ENCODE data around the gene IFNGR1. TPM values are rescaled to one million over a fixed set of nuclear protein-coding genes. Genes with fewer than 3 reads are reported as not detected.
A peak's percentile ranks its signal among the peaks of the same experiment; 100 is the strongest.

Gene IFNGR1
- polyA plus RNA-seq, 2 of the 4 experiments (the other 2 are of a cell fraction): 31.2 to 54.9 TPM

GRCh38 chr6:137155830-137156229 is 63.4 kb downstream of the IFNGR1 start:
- H3K4me1 ChIP-seq: peaks cover 11% of the 10 kb centered on the region; the same call in 2 of the 3 replicates
- DNase-seq (ENCODE audit: low read depth in 1 of 2, low spot score in 1 of 2) (no peak), ATAC-seq (no peak), FAIRE-seq (no peak)
- TF ChIP-seq ZSCAN20 (CRISPR knock-in tag; IDR thresholded peaks at IDR 0.05): no peak
- TF ChIP-seq POLR2A (IDR thresholded peaks at IDR 0.05; ENCODE audit: low read length): no peak
- TF ChIP-seq CBX8 (IDR thresholded peaks at IDR 0.05): no peak
- TF ChIP-seq CTCF (IDR thresholded peaks at IDR 0.05): no peak
- no peak for TF ChIP-seq FOSL2 (IDR thresholded peaks at IDR 0.05)
- no peak for TF ChIP-seq FOSL2 (CRISPR knock-in tag; IDR thresholded peaks at IDR 0.05)
- TF ChIP-seq ESRRA (IDR thresholded peaks at IDR 0.05; ENCODE audit: borderline replicate concordance, low read length): no peak
- no peak for TF ChIP-seq ELK1 (IDR thresholded peaks at IDR 0.05; ENCODE audit: low read depth, low read length)
- TF ChIP-seq HOXA7 (CRISPR knock-in tag; IDR thresholded peaks at IDR 0.05): no peak
- TF ChIP-seq HES2 (IDR thresholded peaks at IDR 0.05): no peak
- H3K4me2 ChIP-seq: no peak overlapping the region
- WGBS (ENCODE audit: missing lambda C conversion rate): 91% methylated on average over 2 of the region's 2 CpGs
- CTCF ChIA-PET: interaction anchor here (1.8 kb wide), 1 partner anchor 10 kb away, joined by 4 read pairs; no protein-coding TSS in a partner anchor
- peaks cover 17% of the 10 kb centered on the region; the same call in 2 of the 3 replicates for H3K9me3 ChIP-seq
- POLR2A ChIA-PET: no interaction called here
- no peak overlapping the region for H3K4me3 ChIP-seq
- peak overlapping the region in 1 of 2 experiments; percentile 5; a peak in 1 of 6 replicates for H3K27ac ChIP-seq

- Histone ChIP-seq H3K27ac (peak overlapping the region; percentile 68 to 71; a peak in 5 of 6 replicates), H3K9me3 (peaks cover 17% of the 10 kb centered on the region; the same call in 2 of the 3 replicates), H3K4me1 (peaks cover 26% of the 10 kb centered on the region), H3K4me2 (no peak overlapping the region), H3K4me3 (no peak overlapping the region)
- ChIA-PET POLR2A (no interaction called here), CTCF (interaction anchor here (0.6 kb wide), 1 partner anchor 794 kb away, joined by 3 read pairs; no protein-coding TSS in a partner anchor)
- 40% methylated on average over 3 of the region's 3 CpGs for WGBS (ENCODE audit: missing lambda C conversion rate)
- no peak for TF ChIP-seq HES2 (IDR thresholded peaks at IDR 0.05)
- FAIRE-seq: no peak
- no peak for ATAC-seq
- no peak for DNase-seq (ENCODE audit: low read depth in 1 of 2, low spot score in 1 of 2)
These were observed 69.1 kb downstream of the IFNGR1 start for GRCh38 chr6:137150072-137150471.

- CTCF ChIA-PET: interaction anchor here (1.3 kb wide), 1 partner anchor 55 kb away, joined by 6 read pairs; no protein-coding TSS in a partner anchor
- peak overlapping the region; percentile 68 to 71 for H3K27ac ChIP-seq
- peaks cover 26% of the 10 kb centered on the region for H3K4me1 ChIP-seq
- FAIRE-seq (no peak), DNase-seq (ENCODE audit: low read depth in 1 of 2, low spot score in 1 of 2) (no peak), ATAC-seq (peak in 1 of 2 experiments; percentile 31; a peak in 2 of 6 replicates)
- POLR2A ChIA-PET: no interaction called here
- H3K4me3 ChIP-seq: no peak overlapping the region
- peak overlapping the region; percentile 64 for H3K4me2 ChIP-seq
- TF ChIP-seq HOXB13 (CRISPR knock-in tag; IDR thresholded peaks at IDR 0.05; ENCODE audit: low read depth) (no peak), ZFP36 (IDR thresholded peaks at IDR 0.05; ENCODE audit: borderline replicate concordance, partially characterized antibody) (no peak), FOSL2 (IDR thresholded peaks at IDR 0.05) (no peak), FOSL2 (CRISPR knock-in tag; IDR thresholded peaks at IDR 0.05) (no peak), SMC3 (IDR thresholded peaks at IDR 0.05) (no peak), JUNB (IDR thresholded peaks at IDR 0.05) (no peak; the same call in 1 of the 2 replicates), EHMT2 (IDR thresholded peaks at IDR 0.05; ENCODE audit: low read depth) (no peak), TP53 (CRISPR knock-in tag; IDR thresholded peaks at IDR 0.05) (no peak), ZSCAN20 (CRISPR knock-in tag; IDR thresholded peaks at IDR 0.05) (no peak), RNF2 (IDR thresholded peaks at IDR 0.05; ENCODE audit: borderline replicate concordance, low read depth) (no peak)
- 23% methylated on average over 1 of the region's 1 CpG for WGBS (ENCODE audit: missing lambda C conversion rate)
- H3K9me3 ChIP-seq: peaks cover 17% of the 10 kb centered on the region; the same call in 2 of the 3 replicates
These were observed 70.2 kb downstream of the IFNGR1 start for GRCh38 chr6:137149035-137149393.
